ENCODE measurements around the gene ALDH3A2. TPM values are rescaled to one million over a fixed set of nuclear protein-coding genes. Genes with fewer than 3 reads are reported as not detected.

The ALDH3A2 gene
- total and polyA plus RNA-seq, 2 of the 8 experiments (the other 6 are each of a cell fraction or from before 2014, with no cell fraction given): 20.6 to 72.9 TPM

- TF ChIP-seq TBP (IDR thresholded peaks at IDR 0.05; ENCODE audit: low read depth, low read length): no peak
- TF ChIP-seq ASH2L (IDR thresholded peaks at IDR 0.05; ENCODE audit: low read length): no peak
- no peak for TF ChIP-seq CHD2 (IDR thresholded peaks at IDR 0.05; ENCODE audit: low read length)
These were observed 65.4 kb downstream of the ALDH3A2 start (continued) for GRCh38 chr17:19713901-19714361.

Data from H1 (cell line).